Hepatocyte (in vitro differentiated cells): ENCODE measurements around the gene FLVCR1. TPM values are rescaled to one million over a fixed set of nuclear protein-coding genes. Genes with fewer than 3 reads are reported as not detected.

Experiments
- DNase-seq: peaks from one replicate; pipeline ENCODE4 v3.0.0-alpha.2; 2016; ENCODE audit warnings: low spot score
- H2AFZ ChIP-seq: fragments of 200-600 bp; sonication (generic); 2 replicates; pipeline ENCODE4 v1.6.0; 2016; ENCODE audit warnings: antibody characterized with exemption, mild to moderate bottlenecking
- H3K27ac ChIP-seq: fragments of 200-600 bp; sonication (generic); 2 replicates; pipeline ENCODE4 v1.5.1; 2016; ENCODE audit warnings: mild to moderate bottlenecking
- H3K27me3 ChIP-seq: fragments of 200-600 bp; sonication (generic); 2 replicates; pipeline ENCODE4 v1.6.1; 2016
- H3K36me3 ChIP-seq: fragments of 200-600 bp; sonication (generic); replicated peaks from 2 replicates; pipeline ENCODE4 v1.5.1; 2016; ENCODE audit warnings: low read depth; ENCODE audit not compliant: insufficient read depth
- H3K4me1 ChIP-seq: fragments of 200-600 bp; sonication (generic); 2 replicates; pipeline ENCODE4 v1.5.1; 2016; ENCODE audit warnings: mild to moderate bottlenecking, moderate library complexity; ENCODE audit not compliant: insufficient read depth
- H3K4me2 ChIP-seq: fragments of 200-600 bp; sonication (generic); 2 replicates; pipeline ENCODE4 v1.6.0; 2016
- H3K4me3 ChIP-seq: fragments of 200-600 bp; sonication (generic); 2 replicates; pipeline ENCODE4 v1.5.1; 2016; ENCODE audit warnings: mild to moderate bottlenecking
- H3K79me2 ChIP-seq: fragments of 200-600 bp; sonication (generic); 2 replicates; pipeline ENCODE4 v1.6.0; 2017; ENCODE audit warnings: mild to moderate bottlenecking
- H3K9me2 ChIP-seq: fragments of 200-600 bp; sonication (generic); replicated peaks from 2 replicates; pipeline ENCODE4 v1.6.0; 2017; ENCODE audit warnings: mild to moderate bottlenecking; ENCODE audit not compliant: insufficient read depth
- H3K9me3 ChIP-seq: fragments of 200-600 bp; sonication (generic); 2 replicates; pipeline ENCODE4 v1.5.1; 2016; ENCODE audit warnings: low read depth, mild to moderate bottlenecking
- H4K20me1 ChIP-seq: fragments of 200-600 bp; sonication (generic); 2 replicates; pipeline ENCODE4 v1.6.0; 2016; ENCODE audit warnings: mild to moderate bottlenecking; ENCODE audit not compliant: insufficient read depth, poor library complexity, severe bottlenecking
- EZH2 ChIP-seq: fragments of 200-600 bp; sonication (generic); IDR thresholded peaks from 2 replicates; pipeline ENCODE4 v1.6.1; 2016; ENCODE audit warnings: antibody characterized with exemption, mild to moderate bottlenecking, borderline replicate concordance
- EZH2phosphoT487 ChIP-seq: fragments of 200-600 bp; sonication (generic); IDR thresholded peaks from one replicate; pipeline ENCODE4 v1.6.1; 2018; ENCODE audit warnings: antibody characterized with exemption, mild to moderate bottlenecking, low read depth, moderate library complexity; ENCODE audit not compliant: unreplicated experiment, severe bottlenecking
- WGBS: methylation state at CpG from one replicate; pipeline ENCODE4 v1.1.6; 2016; ENCODE audit warnings: low lambda C conversion rate; ENCODE audit errors: missing lambda C conversion rate; 5-methylcytosine and 5-hydroxymethylcytosine counted together
- polyA plus RNA-seq: library from polyadenylated mRNA; unstranded; fragments of >200 nt; fragmentation: Nextera tagmentation; extraction: Ambion mirVana; gene quantifications from 2 replicates; pipeline ENCODE4 v1.2.1, GENCODE V29; 2016
- total RNA-seq: library from RNA; depleted of rRNA; stranded (reverse); fragments of >200 nt; gene quantifications from 2 replicates; pipeline ENCODE4 v1.2.3, GENCODE V29; 2014
- TF ChIP-seq, protein P1 (sequence below): fragments of 200-600 bp; sonication (generic); IDR thresholded peaks from 2 replicates; pipeline ENCODE4 v1.5.1; 2016; ENCODE audit warnings: antibody characterized with exemption, mild to moderate bottlenecking; ENCODE audit not compliant: poor library complexity

FLVCR1 gene
- total and polyA plus RNA-seq, 2 experiments from 2014 or later: 9.9 to 32.5 TPM

DNA sequence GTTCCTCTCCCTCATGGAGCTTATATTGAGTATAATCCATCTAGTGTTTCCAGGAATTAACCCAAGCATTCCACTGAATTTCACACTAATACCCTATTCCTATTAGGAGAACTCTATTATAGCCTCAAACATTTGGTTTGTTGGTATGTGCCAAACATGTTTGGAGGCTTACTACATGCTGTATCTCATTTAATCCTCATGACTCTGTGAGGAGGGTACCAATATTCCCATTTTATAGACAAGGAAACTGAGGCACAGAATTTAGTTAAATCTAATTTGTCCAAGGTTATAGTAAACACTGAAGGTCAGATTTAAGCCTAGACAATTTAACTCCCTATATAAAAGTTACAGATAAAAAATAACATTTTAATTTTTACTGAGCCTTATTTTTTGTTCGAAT lies 9.1 kb downstream of the FLVCR1 start:
- no peak overlapping the region for H3K27ac ChIP-seq
- no peaks in the 10 kb centered on the region for H3K36me3 ChIP-seq
- H3K4me1 ChIP-seq: no peaks in the 10 kb centered on the region
- no peak for DNase-seq
- TF ChIP-seq EZH2phosphoT487 (no peak), EZH2 (no peak)
- TF ChIP-seq, protein P1, sequence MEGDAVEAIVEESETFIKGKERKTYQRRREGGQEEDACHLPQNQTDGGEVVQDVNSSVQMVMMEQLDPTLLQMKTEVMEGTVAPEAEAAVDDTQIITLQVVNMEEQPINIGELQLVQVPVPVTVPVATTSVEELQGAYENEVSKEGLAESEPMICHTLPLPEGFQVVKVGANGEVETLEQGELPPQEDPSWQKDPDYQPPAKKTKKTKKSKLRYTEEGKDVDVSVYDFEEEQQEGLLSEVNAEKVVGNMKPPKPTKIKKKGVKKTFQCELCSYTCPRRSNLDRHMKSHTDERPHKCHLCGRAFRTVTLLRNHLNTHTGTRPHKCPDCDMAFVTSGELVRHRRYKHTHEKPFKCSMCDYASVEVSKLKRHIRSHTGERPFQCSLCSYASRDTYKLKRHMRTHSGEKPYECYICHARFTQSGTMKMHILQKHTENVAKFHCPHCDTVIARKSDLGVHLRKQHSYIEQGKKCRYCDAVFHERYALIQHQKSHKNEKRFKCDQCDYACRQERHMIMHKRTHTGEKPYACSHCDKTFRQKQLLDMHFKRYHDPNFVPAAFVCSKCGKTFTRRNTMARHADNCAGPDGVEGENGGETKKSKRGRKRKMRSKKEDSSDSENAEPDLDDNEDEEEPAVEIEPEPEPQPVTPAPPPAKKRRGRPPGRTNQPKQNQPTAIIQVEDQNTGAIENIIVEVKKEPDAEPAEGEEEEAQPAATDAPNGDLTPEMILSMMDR: no peak
- peaks cover 16% of the 10 kb centered on the region for H4K20me1 ChIP-seq
- WGBS: 97% methylated on average over 1 of the region's 1 CpG
- no peak overlapping the region for H3K4me3 ChIP-seq
- no peak overlapping the region for H3K4me2 ChIP-seq
- peaks cover 65% of the 10 kb centered on the region for H3K79me2 ChIP-seq
- H2AFZ ChIP-seq: no peak overlapping the region
- H3K9me2 ChIP-seq: no peaks in the 10 kb centered on the region
- H3K9me3 ChIP-seq: no peaks in the 10 kb centered on the region
- no peaks in the 10 kb centered on the region for H3K27me3 ChIP-seq

- Histone ChIP-seq H3K27me3 (no peaks in the 10 kb centered on the region), H3K4me2 (no peak overlapping the region), H4K20me1 (no peaks in the 10 kb centered on the region), H3K27ac (no peak overlapping the region), H3K79me2 (peaks cover 31% of the 10 kb centered on the region), H3K9me2 (no peaks in the 10 kb centered on the region), H3K4me3 (no peak overlapping the region), H3K4me1 (no peaks in the 10 kb centered on the region), H2AFZ (no peak overlapping the region), H3K9me3 (no peaks in the 10 kb centered on the region), H3K36me3 (no peaks in the 10 kb centered on the region)
- DNase-seq: no peak
- TF ChIP-seq, protein P1: no peak
- TF ChIP-seq EZH2: no peak
- no peak for TF ChIP-seq EZH2phosphoT487
- 95% methylated on average over 1 of the region's 1 CpG for WGBS
Measured at GRCh38 chr1:212871976-212872375, 13.9 kb downstream of the FLVCR1 start.

GRCh38 chr1:212873518-212873917 lies 15.4 kb downstream of the FLVCR1 start:
- Histone ChIP-seq H3K4me3 (no peak overlapping the region), H3K4me2 (no peak overlapping the region)

More at GRCh38 chr1:212873518-212873917, 15.4 kb downstream of the FLVCR1 start:
- Histone ChIP-seq H3K36me3 (no peaks in the 10 kb centered on the region), H3K27me3 (no peaks in the 10 kb centered on the region), H3K79me2 (peaks cover 24% of the 10 kb centered on the region), H3K4me1 (no peaks in the 10 kb centered on the region), H4K20me1 (no peaks in the 10 kb centered on the region), H3K27ac (no peak overlapping the region), H3K9me3 (no peaks in the 10 kb centered on the region), H2AFZ (no peak overlapping the region), H3K9me2 (no peaks in the 10 kb centered on the region)
- TF ChIP-seq EZH2phosphoT487: no peak
- TF ChIP-seq, protein P1: no peak
- no peak for TF ChIP-seq EZH2
- 82% methylated on average over 2 of the region's 2 CpGs for WGBS
- no peak for DNase-seq
